GM12873 (cell line): ENCODE measurements around the gene SLC4A4.

Source experiments
- CTCF ChIP-seq: IDR thresholded peaks from 2 replicates; pipeline ENCODE4 v1.5.1; 2012; ENCODE audit warnings: low read depth, mild to moderate bottlenecking, moderate library complexity, low read length, control low read depth; ENCODE audit not compliant: insufficient read depth; ENCODE audit errors: missing control alignments

Gene SLC4A4

GRCh38 chr4:71566856-71567255, 228.0 kb downstream of the SLC4A4 start:
- TF ChIP-seq CTCF, result no peak

GRCh38 chr4:71568131-71568530, 229.3 kb downstream of the SLC4A4 start:
- no peak for TF ChIP-seq CTCF

- TF ChIP-seq CTCF, result no peak
Measured at GRCh38 chr4:71570492-71570891, 231.7 kb downstream of the SLC4A4 start.

GRCh38 chr4:71571346-71571745, 232.5 kb downstream of the SLC4A4 start:
- TF ChIP-seq CTCF, result no peak

- no peak for TF ChIP-seq CTCF
Measured at GRCh38 chr4:71583971-71584370, 245.2 kb downstream of the SLC4A4 start.

GRCh38 chr4:71584585-71584984, 245.8 kb downstream of the SLC4A4 start:
- no peak for TF ChIP-seq CTCF

GRCh38 chr4:71586087-71586763, 247.4 kb downstream of the SLC4A4 start:
- TF ChIP-seq CTCF, result no peak
